HUDEP-2 (cell line): ENCODE results near the gene PRRG2.
"Not testable (repeated sequence)": the region's sequence is repeated elsewhere in the genome, so short reads cannot be mapped to it uniquely, and the experiment has no call there.

ENCODE experiments used
- DNase-seq, 76 experiments: peaks; one replicate each; lab custom pipeline; 2025; ENCODE audit not compliant: unreplicated experiment in 76 of 76; lab: John Stamatoyannopoulos, UW

PRRG2 gene

GRCh38 chr19:49599378-49600295, 18.5 kb downstream of the PRRG2 start:
- no peak for DNase-seq

GRCh38 chr19:49601482-49602038, 20.4 kb downstream of the PRRG2 start:
- DNase-seq, result no peak

DNA sequence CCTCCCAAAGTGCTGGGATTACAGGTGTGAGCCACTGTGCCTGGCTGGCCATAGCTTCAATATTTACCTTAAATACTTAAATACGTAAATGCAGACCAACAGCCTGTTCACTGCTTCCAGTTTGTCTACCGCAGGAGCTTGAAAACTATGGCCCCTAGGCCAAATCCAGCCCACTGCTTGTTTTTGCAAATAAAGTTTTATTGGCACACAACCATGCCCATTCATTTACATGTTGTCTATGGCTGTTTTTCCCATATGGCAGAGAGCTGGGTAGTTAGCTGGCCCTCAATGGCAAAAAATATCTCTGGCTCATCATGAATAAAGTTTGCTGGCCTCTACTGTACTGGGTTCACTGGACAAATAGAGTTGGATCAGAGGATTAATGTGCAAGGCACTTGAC, 21.7 kb downstream of the PRRG2 start:
- no peak for DNase-seq

- DNase-seq, result no peak
Observed at GRCh38 chr19:49605605-49606004, 24.5 kb downstream of the PRRG2 start.

DNA sequence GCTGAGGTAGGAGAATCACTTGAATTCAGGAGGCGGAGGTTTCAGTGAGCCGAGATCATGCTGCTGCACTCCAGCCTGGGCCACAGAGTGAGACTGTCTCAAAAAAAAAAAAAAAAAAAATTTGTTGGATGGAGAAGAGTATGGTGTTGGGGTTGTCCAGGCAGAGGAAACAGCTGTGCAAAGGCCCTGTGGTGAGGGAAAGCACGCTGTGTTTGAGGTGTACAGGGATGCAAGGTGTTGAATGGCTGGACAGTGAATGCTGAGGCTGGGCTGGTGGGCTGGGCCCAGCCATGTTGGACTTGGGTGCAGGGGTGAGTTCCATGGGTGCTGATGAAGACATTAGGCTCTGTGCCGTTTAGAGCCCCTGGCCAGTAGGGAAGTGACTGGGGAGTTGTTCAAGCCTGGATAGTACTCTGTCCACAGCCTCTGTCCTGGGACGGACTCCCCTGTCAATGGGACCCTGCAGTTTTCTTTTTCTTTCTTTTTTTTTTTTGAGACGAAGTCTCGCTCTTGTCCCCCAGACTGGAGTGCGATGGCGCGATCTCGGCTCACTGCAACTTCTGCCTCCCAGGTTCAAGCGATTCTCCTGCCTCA, 28.5 kb downstream of the PRRG2 start:
- no peak for DNase-seq

DNA sequence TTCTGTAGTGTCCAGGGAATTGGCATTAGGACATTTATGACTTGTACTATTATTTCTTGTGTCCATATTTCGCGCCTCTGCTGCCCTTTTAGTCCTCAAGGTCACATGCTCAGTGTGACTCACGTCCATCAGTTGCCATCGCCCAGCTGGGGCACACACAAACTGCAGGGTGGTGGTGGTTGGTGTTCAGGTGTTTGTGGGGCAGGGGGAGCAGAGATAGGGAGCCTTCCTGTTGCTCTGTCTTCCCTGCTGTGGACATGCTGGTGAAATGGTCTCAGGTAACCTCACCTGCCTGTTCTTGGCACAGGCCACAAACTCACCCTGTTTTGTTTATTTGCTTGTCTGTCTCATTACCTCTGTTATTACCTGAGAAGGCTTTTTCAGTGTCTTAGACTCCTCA, 32.3 kb downstream of the PRRG2 start:
- DNase-seq, result peak in 1 of 76 experiments; percentile 25

GRCh38 chr19:49614096-49614833, 33.1 kb downstream of the PRRG2 start:
- DNase-seq, result no peak

GRCh38 chr19:49615861-49616260, 34.7 kb downstream of the PRRG2 start:
- no peak for DNase-seq

GRCh38 chr19:49616532-49616931, 35.4 kb downstream of the PRRG2 start:
- no peak for DNase-seq

- DNase-seq, result no peak
Observed at GRCh38 chr19:49616945-49617344, 35.8 kb downstream of the PRRG2 start.

- not testable (repeated sequence) for DNase-seq
Observed at GRCh38 chr19:49617860-49618259, 36.7 kb downstream of the PRRG2 start.

DNA sequence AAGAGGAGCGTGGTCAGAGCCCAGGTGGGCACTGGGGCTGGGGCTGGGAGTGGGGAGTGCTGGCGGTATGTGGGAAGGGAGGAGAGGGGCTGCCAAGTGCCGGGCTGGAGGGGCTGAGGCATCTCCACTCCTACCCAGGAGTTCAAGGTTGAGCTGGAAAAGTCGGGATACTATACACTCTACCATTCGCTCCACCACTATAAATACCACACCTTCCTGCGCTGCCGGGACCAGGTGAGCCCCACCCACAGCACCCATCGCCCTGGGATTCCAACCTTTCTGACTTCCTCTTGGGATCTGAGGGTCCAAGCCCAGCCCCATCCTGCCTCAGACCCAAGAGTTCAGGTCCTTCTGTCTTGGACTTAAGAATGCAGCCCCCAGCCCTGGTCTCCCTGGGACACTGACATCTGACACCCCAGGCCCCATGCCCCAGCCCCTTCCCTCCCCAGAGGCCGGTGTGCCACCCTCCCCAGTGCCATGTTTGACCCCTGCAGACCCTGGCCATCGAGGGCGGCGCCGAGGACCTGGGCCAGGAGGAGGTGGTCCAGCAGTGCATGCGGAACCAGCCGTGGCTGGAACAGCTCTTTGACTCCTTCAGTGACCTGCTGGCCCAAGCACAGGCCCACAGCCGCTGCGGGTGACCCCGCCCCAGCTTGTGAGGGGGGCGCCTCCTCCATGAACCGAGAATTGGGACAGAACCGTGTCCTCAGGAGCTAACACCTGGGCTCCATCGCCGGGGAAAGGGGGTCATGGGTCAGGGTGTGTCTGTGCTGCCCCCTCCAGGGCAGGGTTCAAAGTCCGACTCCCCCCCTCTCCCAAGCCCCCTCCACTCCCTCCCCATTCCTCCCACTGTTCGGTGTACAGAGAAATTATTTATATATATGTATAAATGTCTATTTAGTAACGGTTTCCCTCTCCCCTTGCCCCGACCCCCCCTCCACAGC, 44.1 kb downstream of the PRRG2 start:
- DNase-seq, result no peak

DNA sequence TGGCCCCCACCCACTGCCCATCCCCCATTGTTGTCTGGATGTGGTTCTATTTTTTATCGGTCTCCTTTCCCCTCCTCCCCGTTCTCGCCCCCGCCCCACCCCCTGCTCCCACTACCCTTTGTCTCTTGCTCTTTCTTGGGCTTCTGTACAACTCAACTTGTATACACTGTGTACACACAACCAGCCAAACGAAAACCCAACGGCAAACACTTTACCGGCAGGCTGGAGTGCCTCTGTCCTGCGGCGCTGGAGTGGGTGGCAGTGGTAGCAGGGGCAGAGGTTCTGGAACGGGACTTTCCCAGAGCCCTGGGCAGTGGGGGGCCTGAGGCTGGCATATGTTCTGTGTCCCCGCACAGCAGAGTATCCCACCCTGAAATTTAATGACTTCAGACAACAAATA, 45.1 kb downstream of the PRRG2 start:
- DNase-seq, result no peak

GRCh38 chr19:49629659-49630058, 48.5 kb downstream of the PRRG2 start:
- no peak for DNase-seq

- no peak for DNase-seq
Observed at GRCh38 chr19:49631014-49631588, 50.0 kb downstream of the PRRG2 start.

DNA sequence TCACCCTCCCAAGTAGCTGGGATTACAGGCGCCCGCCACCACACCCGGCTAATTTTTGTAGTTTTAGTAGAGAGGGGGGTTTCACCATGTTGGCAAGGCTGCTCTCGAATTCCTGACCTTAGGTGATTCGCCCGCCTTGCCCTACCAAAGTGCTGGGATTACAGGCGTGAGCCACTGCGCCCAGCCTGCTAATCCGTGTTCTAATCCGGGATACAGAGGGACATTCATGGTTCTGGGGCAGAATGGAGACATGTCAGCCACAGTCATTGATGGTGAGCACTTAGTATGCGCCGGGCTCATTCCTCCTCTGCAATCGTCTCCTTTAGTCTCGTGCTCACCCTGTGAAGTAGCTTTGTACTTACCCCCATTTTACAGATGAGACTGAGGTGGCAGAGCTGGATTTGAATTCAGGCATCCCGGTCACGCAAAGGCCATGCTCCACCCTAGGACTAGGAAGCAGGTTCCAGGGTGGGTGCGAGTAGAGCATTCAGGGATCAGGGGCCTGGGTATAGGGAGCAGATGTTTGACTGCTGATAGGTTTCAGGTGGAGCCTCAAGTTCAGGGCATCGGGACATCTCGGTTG, 50.6 kb downstream of the PRRG2 start:
- no peak for DNase-seq

GRCh38 chr19:49632576-49632975, 51.5 kb downstream of the PRRG2 start:
- DNase-seq, result no peak

DNA sequence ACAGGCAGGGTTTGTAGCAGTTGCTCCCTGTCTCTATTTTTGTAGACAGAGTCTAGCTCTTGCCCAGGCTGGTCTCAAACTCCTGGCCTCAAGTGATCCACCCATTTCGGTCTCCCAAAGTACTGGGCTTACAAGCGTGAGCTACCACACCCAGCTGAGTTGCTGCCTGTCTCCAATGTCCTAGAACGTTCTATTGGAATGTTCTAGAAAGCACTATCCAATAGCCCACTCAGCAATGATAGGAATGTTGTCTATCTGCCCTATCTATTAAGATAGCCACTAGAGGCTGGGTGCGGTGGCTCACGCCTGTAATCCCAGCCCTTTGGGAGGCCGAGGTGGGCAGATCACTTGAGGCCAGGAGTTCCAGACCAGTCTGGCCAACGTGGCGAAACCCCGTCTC, 52.2 kb downstream of the PRRG2 start:
- DNase-seq, result not testable (repeated sequence)

- DNase-seq, result no peak
Observed at GRCh38 chr19:49635530-49636232, 54.6 kb downstream of the PRRG2 start.
